HG03439 (cell line): Measurements from ENCODE around the gene TRAFD1.
"Not testable (repeated sequence)": the region's sequence is repeated elsewhere in the genome, so short reads cannot be mapped to it uniquely, and the experiment has no call there.

Source experiments
- ATAC-seq: cut with Tn5 transposase; IDR thresholded peaks from one replicate; pipeline ENCODE4 v1.9.1; 2021; ENCODE audit warnings: mild to moderate bottlenecking, moderate library complexity; ENCODE audit not compliant: unreplicated experiment

The TRAFD1 gene

DNA sequence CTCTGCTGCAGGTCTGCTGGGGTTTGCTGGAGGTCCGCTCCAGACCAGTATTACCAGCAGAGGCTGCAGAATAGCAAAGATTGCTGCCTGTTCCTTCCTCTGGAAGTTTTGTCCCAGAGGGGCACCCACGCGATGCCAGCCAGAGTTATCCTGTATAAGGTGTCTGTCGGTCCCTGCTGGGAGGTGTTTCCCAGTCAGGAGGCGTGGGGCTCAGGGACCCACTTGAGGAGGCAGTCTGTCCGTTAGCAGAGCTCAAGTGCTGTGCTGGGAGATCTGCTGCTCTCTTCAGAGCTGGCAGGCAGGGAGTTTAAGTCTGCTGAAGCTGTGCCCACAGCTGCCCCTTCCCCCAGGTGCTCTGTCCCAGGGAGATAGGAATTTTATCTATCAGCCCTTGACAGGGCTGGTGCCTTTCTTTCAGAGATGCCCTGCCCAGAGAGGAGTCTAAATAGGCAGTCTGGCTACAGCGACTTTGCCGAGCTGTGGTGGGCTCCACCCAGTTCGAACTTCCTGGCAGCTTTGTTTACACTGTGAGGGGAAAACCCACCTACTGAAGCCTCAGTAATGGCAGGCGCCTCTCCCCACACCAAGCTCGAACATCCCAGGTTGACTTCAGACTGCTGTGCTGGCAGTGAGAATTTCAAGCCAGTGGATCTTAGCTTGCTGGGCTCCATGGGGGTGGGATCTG is 33.2 kb downstream of the TRAFD1 start:
- not testable (repeated sequence) for ATAC-seq

DNA sequence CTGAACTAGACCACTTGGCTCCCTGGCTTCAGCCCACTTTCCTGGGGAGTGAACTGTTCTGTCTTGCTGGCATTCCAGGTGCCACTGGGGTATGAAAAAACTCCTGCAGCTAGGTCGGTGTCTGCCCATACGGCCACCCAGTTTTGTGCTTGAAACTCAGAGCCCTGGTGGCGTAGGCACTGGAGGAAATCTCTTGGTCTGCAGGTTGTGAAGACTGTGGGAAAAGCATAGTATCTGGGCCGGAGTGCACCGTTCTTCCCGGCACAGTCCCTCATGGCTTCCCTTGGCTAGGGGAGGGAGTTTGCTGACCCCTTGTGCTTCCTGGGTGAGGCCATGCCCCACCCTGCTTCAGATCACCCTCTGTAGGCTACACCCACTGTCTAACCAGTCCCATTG is 33.8 kb downstream of the TRAFD1 start:
- no peak for ATAC-seq

DNA sequence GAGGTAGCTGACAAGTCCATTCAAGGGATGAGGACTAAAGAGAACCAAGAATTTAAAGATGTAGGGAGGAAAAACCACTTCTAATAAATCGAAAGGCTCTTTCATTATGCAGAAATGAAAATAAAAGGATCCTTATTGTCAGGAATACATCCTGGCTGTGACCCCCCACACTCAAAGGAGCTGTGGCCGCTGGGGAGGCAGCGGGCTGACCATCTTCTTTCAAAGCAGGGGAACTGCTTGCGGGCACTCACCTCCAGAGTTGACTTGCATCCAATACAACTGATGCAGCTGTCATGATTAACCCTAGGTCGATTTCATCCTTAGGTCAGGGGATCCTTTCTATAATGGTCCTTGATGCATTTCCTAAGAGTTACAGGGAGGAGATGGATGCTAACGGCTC is 35.3 kb downstream of the TRAFD1 start:
- no peak for ATAC-seq

DNA sequence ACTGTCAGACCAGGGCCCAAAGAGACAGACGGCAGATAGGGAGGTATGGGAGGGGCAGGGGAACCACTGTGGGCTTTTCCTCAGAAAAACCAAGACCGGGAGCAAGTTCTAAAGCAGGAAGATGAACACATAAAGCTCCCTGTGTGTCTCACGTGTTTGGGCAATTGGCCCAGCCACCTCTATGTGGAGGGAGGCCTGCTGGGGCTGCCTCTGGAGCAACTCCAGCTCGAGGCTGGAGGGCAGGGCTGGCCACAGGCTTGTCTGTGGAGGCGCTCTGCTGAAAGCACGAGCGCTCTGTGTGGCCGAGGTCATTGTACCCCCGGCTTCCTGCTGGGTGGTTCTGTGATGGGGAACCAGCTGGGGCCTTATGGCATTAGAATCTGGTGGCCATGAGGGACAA is 36.4 kb downstream of the TRAFD1 start:
- ATAC-seq = no peak

DNA sequence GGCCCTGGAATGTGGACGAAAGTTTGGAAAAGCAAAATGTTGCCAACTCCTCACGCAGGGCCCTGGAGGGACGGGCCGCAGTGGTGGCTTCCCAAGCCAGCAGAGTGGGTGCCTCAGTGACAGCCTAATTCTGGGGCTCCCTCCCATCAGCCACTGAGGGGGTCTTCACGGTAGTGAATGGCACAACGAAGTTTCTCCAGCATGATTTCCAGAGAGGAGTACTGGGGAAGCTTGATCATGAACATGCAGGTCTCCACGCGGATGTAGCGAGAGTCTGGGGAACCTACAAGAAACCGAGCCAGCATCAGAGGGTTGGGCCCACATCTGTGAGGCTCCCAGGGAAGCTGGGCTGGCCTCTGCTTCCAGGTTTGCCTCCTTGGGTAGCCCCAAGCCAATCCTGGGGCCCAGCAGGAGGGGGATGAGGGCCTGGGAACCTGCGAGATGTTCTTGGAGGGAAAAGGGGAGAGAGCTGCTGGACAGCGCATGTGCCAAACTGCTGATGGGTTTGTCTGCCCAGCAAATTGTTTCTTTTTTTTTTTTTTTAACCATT is 37.0 kb downstream of the TRAFD1 start:
- no peak for ATAC-seq

DNA sequence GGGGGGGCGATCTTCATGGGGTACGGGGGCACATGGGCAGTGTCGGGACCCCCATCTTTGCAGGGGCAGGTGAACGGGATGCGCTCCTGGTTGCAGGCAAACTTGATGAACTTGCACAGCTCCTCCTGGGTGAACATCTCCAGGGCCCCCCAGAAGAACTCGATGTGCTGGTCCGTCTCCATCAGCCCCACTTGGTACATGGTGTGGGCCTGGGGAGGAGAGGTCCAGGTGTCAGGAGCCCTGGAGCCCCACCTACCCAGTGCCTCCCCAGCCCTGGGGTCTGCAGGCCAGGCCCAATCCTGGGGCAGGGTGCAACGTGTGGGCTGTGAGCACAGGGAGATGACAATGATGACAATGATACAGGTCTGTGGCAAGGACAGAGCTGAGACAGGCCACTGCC is 37.7 kb downstream of the TRAFD1 start:
- no peak for ATAC-seq

DNA sequence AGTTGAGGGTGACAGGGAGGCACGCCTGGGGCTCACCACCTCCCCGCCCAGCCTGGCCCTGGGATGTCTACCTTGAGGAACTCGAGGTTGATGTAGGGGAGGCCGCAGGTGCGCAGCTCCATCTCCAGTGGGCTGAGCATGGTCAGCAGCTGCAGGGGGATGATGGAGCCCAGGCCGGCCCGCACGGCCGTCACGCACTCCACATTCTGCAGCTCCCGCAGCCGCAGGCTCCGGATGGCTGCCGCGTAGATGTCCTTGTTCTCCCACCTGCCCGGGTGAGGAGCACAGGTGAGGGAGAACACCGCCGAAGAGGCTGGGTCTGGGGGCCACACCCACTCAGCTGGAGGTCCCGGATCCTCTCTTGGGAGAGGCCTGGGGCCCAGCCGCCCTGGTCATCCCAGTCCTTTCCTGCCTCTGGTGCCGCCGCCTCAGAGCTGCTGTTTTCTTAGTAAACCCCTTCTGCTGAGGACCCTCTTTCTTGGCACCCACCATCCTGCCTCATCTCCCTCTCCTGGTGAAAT is 38.2 kb downstream of the TRAFD1 start:
- no peak for ATAC-seq

DNA sequence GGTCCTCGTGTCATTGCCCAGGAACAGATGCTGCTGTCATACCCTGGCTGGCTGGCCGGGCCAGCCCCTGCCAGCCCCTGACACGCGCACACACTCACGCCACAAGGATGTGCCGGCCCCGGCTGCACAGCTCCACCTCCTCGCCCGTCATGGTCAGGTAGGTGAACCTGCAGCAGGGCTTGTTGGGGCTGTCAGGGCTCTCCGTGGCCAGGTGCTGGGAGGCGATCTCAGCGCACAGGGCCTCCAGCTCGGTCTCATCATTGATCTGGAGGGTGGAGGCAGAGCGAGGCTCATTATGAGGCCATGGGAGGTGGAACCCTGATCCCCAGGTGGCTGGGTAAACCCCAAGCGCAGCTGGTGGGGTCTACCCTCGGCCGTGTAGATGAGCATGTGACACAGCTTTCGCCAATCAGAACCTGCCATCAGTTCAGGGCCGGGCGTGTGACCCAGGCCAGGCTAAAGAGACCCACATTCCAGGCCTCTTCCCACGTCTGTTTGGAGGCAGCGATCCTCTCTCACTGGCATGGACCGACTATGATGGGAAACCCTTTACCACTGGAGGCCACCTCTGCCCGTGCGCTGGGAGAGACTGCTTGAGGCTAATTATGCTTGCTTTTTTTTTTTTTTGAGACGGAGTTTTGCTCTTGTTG is 38.8 kb downstream of the TRAFD1 start:
- no peak for ATAC-seq

DNA sequence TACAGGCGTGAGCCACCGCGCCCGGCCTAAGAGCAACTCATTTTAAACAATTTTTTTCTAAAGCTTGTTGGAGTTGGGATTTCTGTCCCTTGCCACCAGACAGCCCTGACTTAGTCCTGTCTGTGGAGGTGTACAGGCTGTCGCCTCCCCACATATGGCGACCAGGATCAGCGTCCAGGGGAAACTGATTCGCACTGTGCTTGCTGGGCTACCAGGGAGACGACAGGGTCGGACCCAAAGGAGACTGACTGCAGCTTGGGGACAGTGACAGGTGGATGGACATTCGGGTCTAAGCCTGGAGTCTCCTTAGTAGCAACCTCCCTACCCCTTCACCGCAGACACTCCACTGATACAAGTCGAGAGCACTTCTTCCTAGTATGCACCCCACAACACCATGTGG is 40.3 kb downstream of the TRAFD1 start:
- ATAC-seq = no peak

DNA sequence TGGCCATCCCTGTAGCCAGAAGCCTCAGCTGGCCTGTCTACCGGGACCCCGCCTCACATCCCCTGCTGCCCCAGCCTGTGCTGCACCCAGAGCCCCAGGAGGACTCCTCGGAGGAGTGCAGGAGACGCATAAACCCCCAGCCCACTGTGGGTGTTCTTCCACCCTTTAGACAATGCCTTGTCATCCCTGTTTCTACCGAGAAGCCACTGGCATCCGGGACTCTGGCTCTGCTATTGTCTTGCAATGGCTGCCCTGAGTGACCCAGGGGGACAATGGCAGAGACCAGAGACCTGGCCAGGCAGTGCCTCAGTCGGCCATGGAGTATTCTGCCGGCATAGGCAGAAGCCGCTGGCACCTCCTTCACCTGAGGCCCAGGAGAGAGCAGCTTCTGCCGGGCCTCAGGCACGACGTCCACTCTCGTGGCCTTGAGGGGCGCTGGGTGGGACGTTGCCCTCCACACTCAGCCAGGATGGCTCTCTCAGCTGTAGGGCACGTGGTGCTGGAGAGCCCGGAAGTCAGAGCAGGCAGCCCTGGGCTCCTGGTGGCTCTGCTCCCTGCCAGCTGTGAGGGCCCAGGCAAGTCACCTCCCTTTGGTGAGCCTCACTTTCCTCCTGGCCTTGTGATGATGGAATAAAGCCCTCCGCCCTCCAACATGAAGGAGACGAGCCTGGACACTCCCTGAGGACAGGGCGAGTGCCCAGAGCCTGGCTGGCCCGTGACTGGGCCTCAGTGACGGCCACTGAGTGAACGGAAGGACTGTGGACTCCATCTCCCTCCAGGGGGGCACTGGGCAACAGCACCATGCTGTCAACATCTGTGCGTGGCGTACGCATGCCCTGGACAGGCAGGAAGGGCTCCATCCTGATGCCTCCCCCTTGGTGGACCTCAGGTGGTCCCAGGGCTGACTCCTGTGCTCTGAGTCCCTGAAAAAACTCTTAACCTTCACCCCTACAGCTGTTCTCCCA is 41.0 kb downstream of the TRAFD1 start:
- ATAC-seq = no peak

DNA sequence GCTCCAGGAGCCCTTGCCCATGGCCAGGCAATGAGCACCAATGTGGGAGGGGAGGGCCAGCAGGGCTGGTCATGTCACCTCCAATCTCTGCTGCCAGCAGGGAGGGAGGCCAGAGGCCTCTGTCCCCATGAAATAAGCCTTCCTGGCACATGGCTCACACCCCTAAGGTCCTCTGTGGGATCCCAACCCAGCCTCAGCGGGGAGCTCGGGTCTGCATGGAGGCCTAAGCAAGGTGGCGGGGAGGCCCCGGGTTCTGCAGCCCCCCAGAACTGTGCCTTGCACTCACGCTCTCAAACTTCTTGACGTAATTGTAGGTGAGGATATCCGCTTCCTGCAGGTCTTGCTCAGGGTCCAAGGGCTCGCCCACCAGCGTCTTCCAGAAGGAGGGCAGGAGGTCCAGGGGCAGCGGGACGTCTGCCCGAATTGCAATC is 41.7 kb downstream of the TRAFD1 start:
- no peak for ATAC-seq

DNA sequence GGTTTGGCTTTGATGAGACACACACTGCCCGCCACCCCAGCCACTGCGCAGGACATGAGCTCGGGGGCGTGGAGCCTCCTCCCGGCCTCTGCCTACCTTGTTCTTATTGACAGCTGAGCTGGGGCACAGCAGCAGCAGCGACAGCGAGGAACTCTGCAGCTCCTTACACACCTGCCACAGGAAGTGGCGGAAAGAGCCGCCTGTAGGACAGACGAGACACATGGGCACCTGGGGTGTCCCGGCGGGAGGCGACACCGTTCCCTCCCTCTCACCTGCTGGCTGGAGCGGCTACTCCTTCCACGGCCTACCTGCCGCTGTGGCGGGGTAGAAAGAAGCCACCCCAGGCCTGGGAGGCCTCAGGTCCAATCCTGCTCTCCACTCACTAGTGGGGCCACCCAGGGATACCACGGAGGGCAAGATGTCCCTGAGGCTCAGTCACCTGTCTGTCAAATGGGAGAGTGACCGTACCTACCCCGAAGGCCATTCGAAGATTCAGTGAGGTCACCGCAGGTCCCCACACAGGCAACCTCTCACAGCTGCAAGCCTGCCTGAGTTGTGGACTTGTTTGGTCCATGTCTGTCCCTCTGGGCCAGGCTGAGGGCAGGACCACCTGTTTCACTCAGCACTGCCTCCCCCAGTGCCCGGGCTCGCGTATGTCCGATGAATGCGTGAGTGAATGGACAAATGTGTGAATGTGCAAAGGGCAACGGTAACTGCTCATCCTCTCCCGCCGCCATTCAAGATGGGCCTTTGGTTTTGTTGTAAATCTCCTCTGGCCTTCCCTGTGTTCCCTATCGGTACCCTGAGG is 42.6 kb downstream of the TRAFD1 start:
- ATAC-seq = no peak

DNA sequence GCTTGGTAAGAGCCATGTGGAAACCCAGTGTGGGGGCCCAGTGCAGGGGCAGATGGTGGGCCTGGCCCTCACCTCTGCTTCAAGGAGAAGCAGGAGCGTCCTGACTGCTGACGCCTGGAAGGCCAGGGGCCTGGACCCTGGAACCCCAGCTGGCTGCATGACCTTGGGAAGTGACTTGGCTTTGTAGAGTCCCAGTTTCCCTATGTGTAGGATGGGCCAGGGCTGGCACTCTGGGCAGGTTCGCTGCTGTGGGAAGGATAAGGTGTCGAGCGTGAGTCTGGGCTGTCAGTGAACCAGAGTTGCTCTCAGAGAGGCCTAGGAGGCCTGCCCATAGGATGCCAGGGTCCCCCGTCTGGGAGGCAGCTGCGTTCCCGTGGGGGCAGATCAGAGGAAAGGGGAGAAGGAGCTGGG is 43.2 kb downstream of the TRAFD1 start:
- ATAC-seq = no peak

DNA sequence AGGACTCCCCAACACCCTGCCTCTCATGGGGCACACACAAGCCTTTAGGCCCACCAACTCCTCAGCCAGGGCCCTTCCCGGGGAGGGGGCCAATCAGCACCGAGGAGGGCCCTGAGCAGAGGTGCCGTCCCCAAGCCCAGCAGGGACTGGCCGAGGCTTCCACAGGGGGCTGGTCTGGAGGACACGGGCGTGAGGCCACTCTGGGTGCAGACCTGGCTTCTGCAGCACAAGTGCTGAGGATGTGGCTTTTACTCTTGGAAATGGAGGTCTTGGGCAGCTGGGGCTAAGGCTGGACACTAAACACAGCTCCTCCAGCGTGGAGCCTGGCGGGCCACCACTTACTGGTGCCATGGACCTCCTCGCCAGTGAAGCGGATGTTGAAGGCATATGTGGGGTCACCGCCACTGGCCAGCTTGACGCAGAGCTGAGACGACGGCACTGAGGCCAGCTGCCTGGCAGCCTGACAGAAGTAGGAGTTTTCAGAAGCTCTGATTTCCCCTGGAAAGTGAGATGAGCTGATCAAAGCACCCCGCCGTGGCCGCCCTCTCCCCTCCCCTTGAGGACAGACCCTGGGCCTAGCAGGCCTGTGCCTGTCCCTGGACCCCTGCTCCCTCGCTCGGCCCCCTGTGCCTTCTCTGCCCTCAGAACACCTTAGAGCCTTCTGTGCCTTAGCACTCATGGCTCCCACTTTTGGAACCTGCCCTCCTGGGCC is 44.0 kb downstream of the TRAFD1 start:
- ATAC-seq = no peak

DNA sequence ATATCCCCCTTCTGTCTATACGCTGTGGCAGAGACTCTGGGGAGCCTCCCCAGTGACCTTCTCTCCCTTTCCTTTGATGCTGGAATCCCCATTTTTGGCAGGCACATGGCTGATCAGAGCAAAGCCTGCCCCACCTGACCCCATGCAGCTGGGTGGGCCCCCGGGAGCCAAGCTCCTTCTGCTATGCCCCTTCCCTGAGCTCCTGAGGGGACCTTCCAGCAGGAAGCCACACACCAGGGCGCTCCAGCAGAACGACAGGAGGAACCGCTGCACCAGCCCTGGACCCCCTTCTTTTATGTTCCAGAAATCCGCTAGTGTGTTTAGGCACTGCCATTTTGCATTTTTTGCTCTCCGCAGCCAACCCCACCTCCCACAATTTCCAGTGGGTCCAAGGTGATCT is 44.6 kb downstream of the TRAFD1 start:
- ATAC-seq = no peak

DNA sequence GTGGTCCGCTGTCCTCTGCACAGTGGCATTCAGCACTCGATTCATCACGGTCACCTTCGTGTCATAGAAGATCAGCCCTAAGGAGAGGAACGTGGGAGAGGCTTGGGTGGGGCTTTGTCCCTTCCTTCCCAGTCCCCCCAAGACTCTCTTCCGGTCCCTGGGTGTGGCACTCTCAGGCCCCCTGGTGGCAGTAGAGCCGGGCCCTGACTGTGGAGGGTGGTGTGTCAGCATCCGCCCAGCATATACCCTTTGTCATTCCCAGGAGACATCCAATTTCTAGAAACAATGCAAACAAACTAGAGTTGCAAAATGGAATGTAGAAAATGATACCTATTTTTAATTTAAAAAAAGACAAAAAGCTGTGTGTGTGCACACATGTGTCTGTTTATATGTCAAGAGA is 45.0 kb downstream of the TRAFD1 start:
- ATAC-seq = no peak

DNA sequence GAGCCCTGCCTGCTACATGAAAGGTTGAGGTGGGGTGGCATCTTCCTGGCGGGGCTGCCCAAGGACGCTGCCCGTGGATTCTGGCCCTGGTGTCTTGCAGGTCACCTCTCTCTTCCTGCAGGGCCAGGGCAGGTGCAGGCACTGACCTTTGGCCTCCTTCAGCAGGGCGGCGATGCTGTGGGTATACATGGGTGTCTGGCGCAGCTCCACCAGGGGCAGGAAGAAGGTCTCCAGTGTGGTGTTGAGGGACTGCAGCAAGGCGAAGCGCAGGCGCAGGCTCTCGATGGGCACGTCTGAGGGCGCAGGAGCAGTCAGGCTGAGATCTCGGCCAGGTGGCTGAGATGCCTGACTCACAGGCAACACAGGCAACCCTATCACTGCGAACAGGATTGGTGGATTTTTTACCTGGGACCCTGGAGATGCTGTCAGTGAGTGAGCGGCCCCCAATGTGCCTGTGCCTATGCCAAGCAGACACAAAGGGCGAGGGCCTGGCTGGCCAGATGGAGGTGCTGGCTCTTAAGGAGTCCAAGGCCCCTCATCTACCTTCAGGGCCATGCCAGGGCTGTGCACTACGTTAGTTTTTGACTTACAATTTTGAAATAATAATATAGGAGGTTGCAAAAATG is 45.7 kb downstream of the TRAFD1 start:
- no peak for ATAC-seq

DNA sequence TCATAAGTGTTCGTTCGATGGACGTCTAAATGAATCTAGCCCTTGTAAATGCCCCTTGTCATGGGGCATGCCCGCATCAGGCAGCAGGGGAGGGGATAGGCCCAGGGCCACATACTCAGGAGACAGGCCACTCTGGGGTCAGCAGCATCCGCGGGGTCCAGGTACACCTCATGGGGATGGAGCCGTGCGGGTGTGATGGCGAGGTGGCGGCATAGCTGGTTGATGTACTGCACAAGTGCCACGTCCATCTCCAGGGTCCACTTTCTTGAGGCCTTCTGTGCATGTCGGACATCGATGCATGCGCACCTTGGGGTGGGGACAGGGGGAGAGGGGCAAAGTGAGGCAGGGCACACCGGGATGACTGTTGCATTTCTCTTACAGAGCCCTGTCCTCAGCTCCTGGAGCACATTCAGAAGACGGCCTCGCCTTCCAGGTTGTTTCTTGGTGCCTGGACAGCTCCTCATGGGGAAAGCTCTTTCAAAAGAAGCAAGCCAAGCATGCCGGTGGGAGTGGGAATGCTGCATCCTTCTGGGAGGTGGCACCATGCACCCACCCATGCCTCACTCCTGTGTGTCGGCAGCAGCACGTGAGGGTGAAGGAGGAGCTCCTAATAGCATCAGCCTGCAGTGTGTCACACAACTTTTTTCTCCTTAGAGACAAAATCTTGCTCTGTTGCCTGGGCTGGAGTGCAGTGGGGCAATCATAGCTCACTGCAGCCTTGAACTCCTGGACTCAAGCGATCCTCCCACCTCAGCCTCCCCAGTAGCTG is 47.4 kb downstream of the TRAFD1 start:
- no peak for ATAC-seq
